IPS-18c (cell line): ENCODE measurements around the gene ZNF516.

ENCODE experiments used
- H3K4me3 ChIP-seq: 2 replicates; pipeline ENCODE4 v1.7.0; 2013; ENCODE audit warnings: low read depth, mild to moderate bottlenecking, low read length, moderate library complexity; ENCODE audit not compliant: insufficient read depth
- H3K9me3 ChIP-seq: one replicate; pipeline ENCODE4 v1.6.1; 2013; ENCODE audit warnings: mild to moderate bottlenecking, low read length, moderate library complexity; ENCODE audit not compliant: control insufficient read depth, insufficient read depth

Gene ZNF516

DNA sequence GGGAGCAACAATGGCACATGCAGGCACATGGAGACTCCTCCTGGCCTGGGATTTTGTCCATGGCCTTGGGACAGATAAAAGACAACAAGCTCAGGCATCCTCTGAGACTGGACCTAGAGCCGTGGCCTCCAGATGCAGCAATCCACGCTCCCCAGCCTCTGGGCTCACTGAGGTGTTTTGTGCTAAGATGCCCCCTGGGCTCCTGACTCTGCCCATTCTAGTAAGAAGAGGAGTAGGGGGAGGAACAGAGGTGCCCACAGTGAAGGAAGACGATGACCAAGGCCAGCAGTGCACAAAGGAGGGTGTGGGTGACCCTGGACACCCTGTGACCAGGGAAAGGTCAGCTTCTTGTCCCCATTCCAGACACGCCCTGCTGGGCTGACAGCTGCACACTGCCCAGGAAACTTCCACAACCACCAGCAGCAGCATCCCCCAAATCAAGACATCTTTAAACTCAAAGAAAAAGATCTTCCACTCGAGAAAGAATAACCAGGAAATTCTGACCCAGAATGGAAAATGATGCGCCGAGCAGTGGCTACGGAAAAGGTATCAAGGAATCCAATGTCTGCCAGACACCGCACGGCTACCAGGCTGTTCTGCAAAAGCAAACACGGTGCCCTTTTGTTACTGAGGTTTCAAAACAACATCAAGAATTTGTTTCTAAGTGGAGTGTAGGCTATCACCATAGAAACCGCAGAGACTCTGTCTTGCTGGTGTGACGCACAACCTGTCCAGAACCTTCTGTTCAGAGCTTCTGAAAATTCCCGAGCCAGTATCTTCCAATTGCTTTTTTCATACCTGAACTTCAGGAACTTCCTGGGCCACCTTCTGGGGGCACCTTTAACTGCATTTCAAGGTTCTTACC lies 65.5 kb downstream of the ZNF516 start:
- peaks cover 4% of the 10 kb centered on the region for H3K9me3 ChIP-seq

GRCh38 chr18:76428396-76429261 lies 66.4 kb downstream of the ZNF516 start:
- Histone ChIP-seq H3K9me3 (peaks cover 4% of the 10 kb centered on the region), H3K4me3 (no peak overlapping the region)

More for the DNA sequence above, 65.5 kb downstream of the ZNF516 start:
- H3K4me3 ChIP-seq = no peak overlapping the region

GRCh38 chr18:76426737-76427305 lies 68.2 kb downstream of the ZNF516 start:
- Histone ChIP-seq H3K4me3 (no peak overlapping the region), H3K9me3 (no peaks in the 10 kb centered on the region)

- Histone ChIP-seq H3K9me3 (no peaks in the 10 kb centered on the region), H3K4me3 (no peak overlapping the region)
Observed at GRCh38 chr18:76425146-76426131, 69.6 kb downstream of the ZNF516 start.

DNA sequence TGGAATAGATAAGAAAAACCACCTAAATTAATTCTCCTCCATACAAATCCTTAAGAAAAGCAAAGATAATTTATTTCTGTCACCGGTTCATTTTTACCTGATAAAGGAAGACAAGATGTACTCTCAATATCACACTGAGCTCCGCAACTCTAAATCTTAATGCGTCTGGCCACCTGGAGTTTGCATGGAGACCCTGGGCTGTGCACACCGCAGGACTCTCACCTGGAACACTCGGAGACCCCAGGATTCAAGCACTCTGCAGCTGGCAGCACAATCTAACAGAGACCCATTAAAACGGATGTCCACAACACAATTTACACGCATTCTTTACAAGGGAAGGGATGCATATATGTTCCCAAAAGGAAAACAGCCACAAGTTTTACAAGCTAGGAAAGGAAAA lies 72.2 kb downstream of the ZNF516 start:
- no peak overlapping the region for H3K4me3 ChIP-seq

GRCh38 chr18:76422121-76422520 lies 72.9 kb downstream of the ZNF516 start:
- Histone ChIP-seq H3K9me3 (no peaks in the 10 kb centered on the region), H3K4me3 (no peak overlapping the region)

More for the DNA sequence above, 72.2 kb downstream of the ZNF516 start:
- no peaks in the 10 kb centered on the region for H3K9me3 ChIP-seq

DNA sequence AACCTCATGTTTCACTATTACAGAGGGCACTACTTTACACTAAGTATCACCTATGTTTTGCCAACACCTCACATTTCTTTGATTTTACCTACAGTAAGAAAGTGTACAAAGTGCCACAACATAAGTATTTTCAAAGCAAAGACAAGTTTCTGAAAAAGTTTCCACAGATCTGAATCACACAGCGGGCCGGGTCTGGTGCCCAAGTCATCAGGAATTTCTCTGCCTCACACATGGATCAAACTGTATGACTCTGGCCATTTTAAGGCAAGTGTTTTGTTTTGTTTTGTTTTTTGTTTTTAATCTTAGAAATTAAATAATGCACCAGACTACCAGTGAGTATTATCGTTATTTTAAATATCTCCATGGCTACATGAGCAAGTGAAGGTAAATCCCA lies 73.4 kb downstream of the ZNF516 start:
- Histone ChIP-seq H3K4me3 (no peak overlapping the region), H3K9me3 (no peaks in the 10 kb centered on the region)

- Histone ChIP-seq H3K4me3 (no peak overlapping the region), H3K9me3 (no peaks in the 10 kb centered on the region)
Observed at GRCh38 chr18:76420898-76421684, 74.0 kb downstream of the ZNF516 start.

GRCh38 chr18:76419811-76420210 lies 75.2 kb downstream of the ZNF516 start:
- Histone ChIP-seq H3K4me3 (no peak overlapping the region), H3K9me3 (no peaks in the 10 kb centered on the region)

DNA sequence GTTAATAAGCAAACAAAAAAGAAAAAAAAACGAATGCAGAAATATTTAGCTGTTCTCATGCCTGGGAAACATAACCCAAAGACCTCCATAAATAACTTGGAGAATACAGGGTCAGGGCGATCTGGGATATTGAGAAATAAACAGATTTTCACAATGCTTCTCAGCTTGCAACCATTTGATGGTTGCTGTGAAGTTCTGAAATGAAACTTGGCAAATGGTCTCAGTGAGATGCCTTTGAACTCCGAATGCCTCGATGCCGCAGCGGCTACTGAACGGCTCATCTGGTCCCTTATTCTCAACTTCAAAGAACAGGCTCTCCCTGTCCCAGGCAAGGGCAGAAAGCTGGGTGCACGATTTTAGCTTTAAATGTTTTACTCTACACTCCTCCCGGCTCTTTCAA lies 78.1 kb downstream of the ZNF516 start:
- no peaks in the 10 kb centered on the region for H3K9me3 ChIP-seq
- H3K4me3 ChIP-seq = no peak overlapping the region

DNA sequence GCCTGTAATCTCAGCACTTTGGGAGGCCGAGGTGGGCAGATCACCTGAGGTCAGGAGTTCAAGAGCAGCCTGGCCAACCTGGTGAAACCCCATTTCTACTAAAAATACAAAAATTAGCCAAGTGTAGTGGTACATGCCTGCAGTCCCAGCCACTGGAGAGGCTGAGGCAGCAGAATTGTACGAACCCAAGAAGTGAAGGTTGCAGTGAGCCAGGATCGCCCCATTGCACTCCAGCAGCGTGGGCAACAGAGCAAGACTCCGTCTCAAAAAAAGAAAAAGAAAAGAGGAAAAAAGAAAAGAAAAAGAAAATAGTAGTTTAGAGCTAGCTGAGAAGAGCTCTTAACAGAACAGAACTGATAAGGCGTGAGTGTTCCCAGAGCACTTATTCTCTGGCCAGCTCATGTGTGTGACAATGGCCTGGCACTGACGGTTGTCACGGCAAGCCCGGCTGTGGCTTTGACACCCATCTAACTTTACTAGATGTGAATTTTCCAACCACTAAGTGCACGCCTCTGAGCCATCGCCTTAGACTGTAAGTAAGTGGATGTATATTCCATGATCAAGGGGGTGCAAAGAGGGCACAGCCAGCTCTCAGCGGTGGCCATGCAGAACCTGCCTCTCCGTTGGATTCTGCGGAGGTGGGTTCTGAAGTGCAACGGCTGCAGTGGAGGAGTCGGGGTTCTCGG lies 80.0 kb downstream of the ZNF516 start:
- Histone ChIP-seq H3K4me3 (no peak overlapping the region), H3K9me3 (no peaks in the 10 kb centered on the region)

DNA sequence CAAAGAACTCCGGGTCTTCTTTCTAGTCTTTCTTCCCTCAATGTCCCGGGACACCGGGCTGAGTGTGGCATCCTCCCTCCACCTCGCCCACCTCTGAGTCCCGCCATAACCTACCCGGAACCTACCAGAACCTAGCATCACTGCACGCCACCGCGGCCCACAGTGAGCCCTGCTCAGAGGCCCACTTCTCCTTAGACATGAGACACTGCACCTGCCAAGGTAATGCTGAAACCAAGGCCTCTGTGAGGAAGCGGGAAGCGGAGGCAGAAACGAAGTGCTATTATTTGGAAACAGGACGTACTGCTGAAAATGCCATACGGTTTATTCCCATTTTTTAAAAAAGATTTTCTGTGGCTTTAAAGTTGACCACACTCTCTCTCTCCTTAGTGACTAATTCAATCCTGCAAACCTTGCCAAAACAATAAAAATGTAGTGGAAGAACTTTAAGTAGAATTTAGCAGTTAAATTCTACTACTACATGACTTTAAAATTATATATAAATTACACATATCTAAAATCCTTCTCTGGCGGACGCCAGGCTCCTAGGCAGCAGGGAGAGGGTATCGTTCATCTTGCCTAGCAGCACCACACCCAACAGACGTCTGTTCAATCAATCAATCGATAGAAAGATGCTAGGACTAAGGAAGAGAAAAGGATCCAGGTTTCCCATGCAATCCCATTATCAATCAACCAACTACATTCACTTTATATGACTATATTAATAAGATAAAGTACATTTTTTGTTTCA lies 82.0 kb downstream of the ZNF516 start:
- no peaks in the 10 kb centered on the region for H3K9me3 ChIP-seq
- no peak overlapping the region for H3K4me3 ChIP-seq

- no peaks in the 10 kb centered on the region for H3K9me3 ChIP-seq
- no peak overlapping the region for H3K4me3 ChIP-seq
Observed at GRCh38 chr18:76412010-76412817, 82.8 kb downstream of the ZNF516 start.

DNA sequence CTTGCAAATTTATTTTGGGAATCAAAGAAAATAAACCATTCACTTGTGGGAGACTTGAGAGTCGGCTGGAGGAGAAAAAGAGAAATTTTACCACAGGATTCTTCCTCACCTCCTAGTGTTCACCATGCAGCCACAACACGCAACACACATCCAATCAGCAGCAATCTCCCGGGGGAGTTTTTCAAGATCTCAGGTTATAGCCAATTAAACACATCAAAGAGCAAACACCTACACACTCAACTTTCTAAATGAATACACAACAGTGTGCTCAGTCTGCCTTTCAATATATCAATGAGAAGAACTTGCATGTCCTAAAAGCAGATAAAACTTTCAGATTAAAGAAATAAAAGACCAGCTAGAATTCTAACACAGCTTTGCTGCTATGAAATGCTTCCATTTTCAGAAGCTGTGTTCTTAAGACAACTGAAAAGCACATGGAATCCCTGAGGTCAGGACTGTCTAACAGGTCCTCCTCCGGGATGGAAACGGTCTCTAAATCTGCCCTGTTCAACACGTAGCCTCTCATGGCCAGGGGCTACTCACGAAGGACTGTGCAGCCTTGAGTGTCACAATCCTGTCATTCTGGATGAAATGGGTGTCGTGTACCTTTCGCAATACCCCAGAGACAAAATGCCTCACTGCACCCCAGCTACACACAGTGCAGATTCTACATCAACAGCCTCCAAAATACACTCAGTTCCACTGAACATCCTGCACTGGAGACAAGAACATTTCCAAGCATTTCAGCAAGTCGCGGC lies 84.2 kb downstream of the ZNF516 start:
- Histone ChIP-seq H3K9me3 (peaks cover 2% of the 10 kb centered on the region), H3K4me3 (no peak overlapping the region)
